K562 (cell line): ENCODE data around the gene MACROD2. TPM values are rescaled to one million over a fixed set of nuclear protein-coding genes. Genes with fewer than 3 reads are reported as not detected.

Experiments
- ATAC-seq: fragments of 200-7000 bp; cut with Tn5 transposase; 3 replicates; pipeline ENCODE4 v1.9.1; 2020; ENCODE audit warnings: moderate library complexity
- BruUV-seq: library from RNA; stranded (reverse); fragments of 400-500 nt; replicated peaks from 2 replicates; lab custom pipeline; 2021; lab: Mats Ljungman, UMichigan
- CTCF ChIA-PET: fragments of 300-600 bp; formaldehyde crosslinking; extraction: SDS; loops from one replicate; lab custom pipeline; 2021; ENCODE audit warnings: low intra/inter-chr PET ratio; lab: Yijun Ruan, JAX
- POLR2A ChIA-PET: fragments of 300-600, 350-650 bp; sonication (Branson Sonifier 250); formaldehyde crosslinking; extraction: SDS; loops from one replicate; lab custom pipeline; 2021; ENCODE audit warnings: antibody characterized with exemption, inconsistent platforms; lab: Yijun Ruan, JAX
- DNase-seq, 4 experiments: peaks; one replicate each; pipeline versions ENCODE4 v3.0.0 to v3.0.0-alpha.2; 2011 to 2018; ENCODE audit warnings: low spot score in 3 of 4, mixed read lengths in 3 of 4; ENCODE audit errors: extremely low read depth in 1 of 4
- FAIRE-seq: peaks from 2 replicates; lab custom pipeline; 2011; peaks lifted over from hg19 to GRCh38; lab: Jason Lieb, UNC
- H2AFZ ChIP-seq: 2 replicates; pipeline ENCODE4 v1.6.0; 2011; ENCODE audit warnings: low read depth, low read length, control low read depth, inconsistent platforms
- H3K27ac ChIP-seq: fragments of 200-600 bp; 3 replicates; pipeline ENCODE4 v1.8.0; 2011; ENCODE audit warnings: low read depth, mild to moderate bottlenecking, control low read depth, inconsistent platforms, low read length, moderate library complexity, mixed read lengths; ENCODE audit errors: extremely low read depth
- H3K27me3 ChIP-seq, 2 experiments: fragments of 300-600 bp in 1 of 2; 2 replicates in 1 of 2; 3 replicates in 1 of 2; pipeline versions ENCODE4 v1.6.0 to v1.8.0; 2011; ENCODE audit warnings: inconsistent platforms in 2 of 2, low read length in 2 of 2, mild to moderate bottlenecking in 1 of 2, mixed read lengths in 1 of 2, moderate library complexity in 1 of 2; ENCODE audit not compliant: control insufficient read depth in 2 of 2, insufficient read depth in 2 of 2
- H3K36me3 ChIP-seq: fragments of 300-600 bp; 3 replicates; pipeline ENCODE4 v1.8.0; 2011; ENCODE audit warnings: mild to moderate bottlenecking, low read length, inconsistent platforms; ENCODE audit not compliant: control insufficient read depth, insufficient read depth
- H3K4me1 ChIP-seq, 2 experiments: fragments of 200-600 bp in 1 of 2; replicated peaks in 1 of 2; 2 replicates in 1 of 2; 3 replicates in 1 of 2; pipeline versions ENCODE4 v1.5.1 to v1.8.0; 2011; ENCODE audit warnings: inconsistent platforms in 2 of 2, low read length in 2 of 2, mild to moderate bottlenecking in 1 of 2, mixed read lengths in 1 of 2, moderate library complexity in 1 of 2; ENCODE audit not compliant: control insufficient read depth in 2 of 2, insufficient read depth in 2 of 2
- H3K4me2 ChIP-seq: 2 replicates; pipeline ENCODE4 v1.6.1; 2011; ENCODE audit warnings: low read length, control low read depth, inconsistent platforms, mixed read lengths; ENCODE audit not compliant: insufficient read depth
- H3K4me3 ChIP-seq: fragments of 200-600 bp; sonication (generic), shearing (Covaris generic); 2 replicates; pipeline ENCODE4 v1.5.1; 2016; ENCODE audit warnings: control low read depth, inconsistent platforms
- H3K79me2 ChIP-seq: fragments of 200-600 bp; 3 replicates; pipeline ENCODE4 v1.8.0; 2011; ENCODE audit warnings: low read length, inconsistent platforms; ENCODE audit not compliant: control insufficient read depth, insufficient read depth
- H3K9ac ChIP-seq, 2 experiments: 2 replicates each; pipeline versions ENCODE4 v1.6.0 to v1.6.1; 2011; ENCODE audit warnings: low read depth in 2 of 2, low read length in 2 of 2, control low read depth in 1 of 2, inconsistent platforms in 1 of 2, mild to moderate bottlenecking in 1 of 2, mixed read lengths in 1 of 2; ENCODE audit not compliant: insufficient read depth in 1 of 2
- H3K9me1 ChIP-seq: one replicate; pipeline ENCODE4 v1.6.0; 2011; ENCODE audit warnings: inconsistent platforms, mild to moderate bottlenecking, low read length, moderate library complexity; ENCODE audit not compliant: control insufficient read depth, insufficient read depth
- H3K9me3 ChIP-seq: replicated peaks from 2 replicates; pipeline ENCODE4 v1.5.1; 2011; ENCODE audit warnings: low read depth, low read length, inconsistent platforms; ENCODE audit not compliant: control insufficient read depth, insufficient read depth
- H4K20me1 ChIP-seq: replicated peaks from 2 replicates; pipeline ENCODE4 v1.6.1; 2011; ENCODE audit warnings: low read length, inconsistent platforms, mixed read lengths; ENCODE audit not compliant: control insufficient read depth, insufficient read depth
- ARID1B ChIP-seq: fragments of 450-650 bp; IDR thresholded peaks from 2 replicates; pipeline ENCODE4 v1.6.1; 2016; ENCODE audit warnings: antibody characterized with exemption, mild to moderate bottlenecking, inconsistent platforms
- ELF1 ChIP-seq: fragments of 200-800 bp; sonication (Bioruptor generic); IDR thresholded peaks from 2 replicates; pipeline ENCODE4 v1.6.1; 2016; ENCODE audit warnings: missing genetic modification characterization, missing compliant biosample characterization
- HDAC1 ChIP-seq, 2 experiments: fragments of 450-650 bp; IDR thresholded peaks; 2 replicates each; pipeline ENCODE4 v1.6.1; 2016 to 2017; ENCODE audit warnings: inconsistent platforms in 1 of 2, mild to moderate bottlenecking in 1 of 2, moderate library complexity in 1 of 2
- NCOA4 ChIP-seq: fragments of 450-650 bp; IDR thresholded peaks from 2 replicates; pipeline ENCODE4 v1.6.1; 2018; ENCODE audit warnings: mild to moderate bottlenecking; ENCODE audit not compliant: partially characterized antibody
- PHTF2 ChIP-seq: fragments of 250-450 bp; sonication (Bioruptor Pico); IDR thresholded peaks from 2 replicates; pipeline ENCODE4 v1.5.0; 2021; ENCODE audit warnings: mild to moderate bottlenecking
- RAD21 ChIP-seq, 2 experiments: fragments of 250-450 bp in 1 of 2; fragments of 450-650 bp in 1 of 2; sonication (Bioruptor Pico) in 1 of 2; formaldehyde crosslinking in 1 of 2; IDR thresholded peaks in 1 of 2; conservative IDR thresholded peaks in 1 of 2; 2 replicates each; pipeline versions ENCODE4 v1.4.0 to v1.8.0; 2020 to 2022; ENCODE audit warnings: mild to moderate bottlenecking in 2 of 2, moderate library complexity in 1 of 2
- SPI1 ChIP-seq: IDR thresholded peaks from 2 replicates; pipeline ENCODE4 v1.6.1; 2011; ENCODE audit warnings: low read depth, low read length, control low read depth, borderline replicate concordance
- SRSF9 ChIP-seq: fragments of 200-400 bp; formaldehyde crosslinking; IDR thresholded peaks from 2 replicates; pipeline ENCODE4 v1.6.1; 2017; ENCODE audit warnings: low read depth, low read length, borderline replicate concordance
- TRIM28 ChIP-seq: fragments of 450-650 bp; IDR thresholded peaks from 2 replicates; pipeline ENCODE4 v1.6.1; 2017
- ZNF3 ChIP-seq: fragments of 250-450 bp; sonication (Bioruptor Pico); IDR thresholded peaks from 2 replicates; pipeline ENCODE4 v1.5.0; 2021; ENCODE audit warnings: mild to moderate bottlenecking, moderate library complexity
- ZNF408 ChIP-seq: fragments of 250-450 bp; sonication (Bioruptor Pico); IDR thresholded peaks from 2 replicates; pipeline ENCODE4 v1.4.0; 2020; ENCODE audit warnings: low read depth, mild to moderate bottlenecking, moderate library complexity
- WGBS: fragments of 100-300 bp; shearing (Covaris generic); methylation state at CpG from one replicate; pipeline ENCODE4 v1.1.6; 2016; ENCODE audit warnings: low coverage, mixed read lengths; ENCODE audit not compliant: insufficient coverage; ENCODE audit errors: missing lambda C conversion rate; 5-methylcytosine and 5-hydroxymethylcytosine counted together
- in situ Hi-C: fragments of 300-500 bp; cut with MboI; formaldehyde crosslinking; loops from 4 replicates; pipeline ENCODE4 v1.15.0; 2018; ENCODE audit warnings: inconsistent platforms, mixed read lengths
- intact Hi-C: fragments of 100-400 bp; cut with micrococcal nuclease; formaldehyde crosslinking; loops from 2 replicates; pipeline ENCODE4 v1.14.2; 2022
- polyA plus RNA-seq, 8 experiments: library from polyadenylated mRNA; depleted of rRNA in 4 of 8; stranded (reverse) in 5 of 8; unstranded in 3 of 8; fragments of >200 nt; fragmentation: Nextera tagmentation in 2 of 8; fragmentation: Illumina TruSeq in 1 of 8; extraction: Ambion mirVana in 2 of 8; extraction: Trizol in 1 of 8; gene quantifications; 2 replicates each; pipeline versions ENCODE4 v1.2.1 to v1.2.3, GENCODE V29; 2011 to 2014; ENCODE audit warnings: inconsistent platforms in 1 of 8, missing spikeins in 1 of 8
- total RNA-seq, 7 experiments: library from RNA; depleted of rRNA in 6 of 7; stranded (reverse); fragments of >200 nt in 6 of 7; fragmentation: Illumina TruSeq in 2 of 7; extraction: Trizol in 2 of 7; gene quantifications; 2 replicates each; pipeline versions ENCODE4 v1.2.1 to v1.2.3, GENCODE V29; 2011 to 2021; ENCODE audit warnings: low replicate concordance in 1 of 7
- TF ChIP-seq, protein P1 (sequence below): fragments of 450-650 bp; IDR thresholded peaks from 2 replicates; pipeline ENCODE4 v1.6.1; 2017; ENCODE audit warnings: antibody characterized with exemption
- TF ChIP-seq, protein P2 (sequence below), 2 experiments: fragments of 450-650 bp; formaldehyde crosslinking in 1 of 2; IDR thresholded peaks; 2 replicates each; pipeline versions ENCODE4 v1.4.0 to v1.6.1; 2014 to 2020; ENCODE audit warnings: mild to moderate bottlenecking in 2 of 2, borderline replicate concordance in 1 of 2, low read depth in 1 of 2

MACROD2 gene
- total and polyA plus RNA-seq, 9 of the 15 experiments (the other 6 are each of a cell fraction or from before 2014, with no cell fraction given) = not detected

DNA sequence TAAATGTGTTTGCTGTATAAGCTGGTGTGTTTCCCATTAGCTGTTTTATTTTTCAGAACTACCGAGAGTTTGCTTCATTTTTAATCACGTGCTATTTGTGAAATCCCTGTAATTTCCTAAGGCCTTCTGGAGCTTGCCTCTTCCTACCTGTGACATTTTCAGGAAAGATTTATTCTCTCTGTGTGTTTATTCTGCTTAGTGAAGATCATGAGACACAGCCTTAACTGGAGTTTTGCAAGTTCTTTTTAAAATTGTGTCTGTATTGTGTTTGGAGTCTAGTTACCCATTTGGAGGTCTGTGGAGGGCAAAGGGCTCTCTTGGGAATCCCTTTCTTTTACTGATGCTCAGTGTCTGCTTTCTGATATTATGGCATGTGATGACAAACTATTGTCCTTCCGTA lies 701.2 kb downstream of the MACROD2 start:
- WGBS = 0% methylated on average over 3 of the region's 3 CpGs
- no peak overlapping the region for H3K4me2 ChIP-seq
- ChIA-PET CTCF (no interaction called here), POLR2A (no interaction called here)
- BruUV-seq = no TSS peak
- H2AFZ ChIP-seq = no peak overlapping the region
- DNase-seq (no peak), FAIRE-seq (no peak), ATAC-seq (no peak)
- no peaks in the 10 kb centered on the region for H3K79me2 ChIP-seq
- no peaks in the 10 kb centered on the region for H3K9me1 ChIP-seq
- H3K4me1 ChIP-seq = no peaks in the 10 kb centered on the region
- H3K9me3 ChIP-seq = peaks cover 2% of the 10 kb centered on the region; the same call in 1 of the 2 replicates
- H3K27me3 ChIP-seq = no peaks in the 10 kb centered on the region
- H4K20me1 ChIP-seq = no peaks in the 10 kb centered on the region
- no peak overlapping the region for H3K4me3 ChIP-seq
- H3K36me3 ChIP-seq = no peaks in the 10 kb centered on the region
- intact Hi-C loops = no loop called here
- H3K27ac ChIP-seq = no peak overlapping the region
- in situ Hi-C loops = no loop called here
- no peak overlapping the region for H3K9ac ChIP-seq
- TF ChIP-seq NCOA4 = no peak
- TF ChIP-seq ZNF408 = no peak
- TF ChIP-seq SRSF9 = no peak
- no peak for TF ChIP-seq HDAC1 (IDR thresholded peaks at IDR 0.05)
- no peak for TF ChIP-seq ELF1 (tag)
- no peak for TF ChIP-seq ARID1B
- TF ChIP-seq RAD21 (CRISPR knock-in tag; conservative IDR thresholded peaks at IDR 0.05 in 1 of 2, IDR thresholded peaks at IDR 0.05 in 1 of 2) = no peak
- no peak for TF ChIP-seq ZNF3
- TF ChIP-seq, protein P1, sequence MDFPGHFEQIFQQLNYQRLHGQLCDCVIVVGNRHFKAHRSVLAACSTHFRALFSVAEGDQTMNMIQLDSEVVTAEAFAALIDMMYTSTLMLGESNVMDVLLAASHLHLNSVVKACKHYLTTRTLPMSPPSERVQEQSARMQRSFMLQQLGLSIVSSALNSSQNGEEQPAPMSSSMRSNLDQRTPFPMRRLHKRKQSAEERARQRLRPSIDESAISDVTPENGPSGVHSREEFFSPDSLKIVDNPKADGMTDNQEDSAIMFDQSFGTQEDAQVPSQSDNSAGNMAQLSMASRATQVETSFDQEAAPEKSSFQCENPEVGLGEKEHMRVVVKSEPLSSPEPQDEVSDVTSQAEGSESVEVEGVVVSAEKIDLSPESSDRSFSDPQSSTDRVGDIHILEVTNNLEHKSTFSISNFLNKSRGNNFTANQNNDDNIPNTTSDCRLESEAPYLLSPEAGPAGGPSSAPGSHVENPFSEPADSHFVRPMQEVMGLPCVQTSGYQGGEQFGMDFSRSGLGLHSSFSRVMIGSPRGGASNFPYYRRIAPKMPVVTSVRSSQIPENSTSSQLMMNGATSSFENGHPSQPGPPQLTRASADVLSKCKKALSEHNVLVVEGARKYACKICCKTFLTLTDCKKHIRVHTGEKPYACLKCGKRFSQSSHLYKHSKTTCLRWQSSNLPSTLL = no peak
- TF ChIP-seq TRIM28 = no peak
- TF ChIP-seq SPI1 = no peak
- TF ChIP-seq, protein P2, sequence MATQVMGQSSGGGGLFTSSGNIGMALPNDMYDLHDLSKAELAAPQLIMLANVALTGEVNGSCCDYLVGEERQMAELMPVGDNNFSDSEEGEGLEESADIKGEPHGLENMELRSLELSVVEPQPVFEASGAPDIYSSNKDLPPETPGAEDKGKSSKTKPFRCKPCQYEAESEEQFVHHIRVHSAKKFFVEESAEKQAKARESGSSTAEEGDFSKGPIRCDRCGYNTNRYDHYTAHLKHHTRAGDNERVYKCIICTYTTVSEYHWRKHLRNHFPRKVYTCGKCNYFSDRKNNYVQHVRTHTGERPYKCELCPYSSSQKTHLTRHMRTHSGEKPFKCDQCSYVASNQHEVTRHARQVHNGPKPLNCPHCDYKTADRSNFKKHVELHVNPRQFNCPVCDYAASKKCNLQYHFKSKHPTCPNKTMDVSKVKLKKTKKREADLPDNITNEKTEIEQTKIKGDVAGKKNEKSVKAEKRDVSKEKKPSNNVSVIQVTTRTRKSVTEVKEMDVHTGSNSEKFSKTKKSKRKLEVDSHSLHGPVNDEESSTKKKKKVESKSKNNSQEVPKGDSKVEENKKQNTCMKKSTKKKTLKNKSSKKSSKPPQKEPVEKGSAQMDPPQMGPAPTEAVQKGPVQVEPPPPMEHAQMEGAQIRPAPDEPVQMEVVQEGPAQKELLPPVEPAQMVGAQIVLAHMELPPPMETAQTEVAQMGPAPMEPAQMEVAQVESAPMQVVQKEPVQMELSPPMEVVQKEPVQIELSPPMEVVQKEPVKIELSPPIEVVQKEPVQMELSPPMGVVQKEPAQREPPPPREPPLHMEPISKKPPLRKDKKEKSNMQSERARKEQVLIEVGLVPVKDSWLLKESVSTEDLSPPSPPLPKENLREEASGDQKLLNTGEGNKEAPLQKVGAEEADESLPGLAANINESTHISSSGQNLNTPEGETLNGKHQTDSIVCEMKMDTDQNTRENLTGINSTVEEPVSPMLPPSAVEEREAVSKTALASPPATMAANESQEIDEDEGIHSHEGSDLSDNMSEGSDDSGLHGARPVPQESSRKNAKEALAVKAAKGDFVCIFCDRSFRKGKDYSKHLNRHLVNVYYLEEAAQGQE (IDR thresholded peaks at IDR 0.05; ENCODE audit: borderline replicate concordance) = no peak
- TF ChIP-seq, protein P2 (CRISPR knock-in tag; IDR thresholded peaks at IDR 0.05; ENCODE audit: low read depth) = no peak
- no peak for TF ChIP-seq PHTF2 (CRISPR knock-in tag)
